A673 (cell line): ENCODE data around the gene MDFIC2. TPM values are rescaled to one million over a fixed set of nuclear protein-coding genes. Genes with fewer than 3 reads are reported as not detected.

ENCODE experiments used
- BruUV-seq: library from RNA; stranded (reverse); fragments of 400-500 nt; replicated peaks from 2 replicates; lab custom pipeline; 2021; lab: Mats Ljungman, UMichigan
- CTCF ChIA-PET: fragments of 300-600 bp; sonication (Branson Sonifier 250); formaldehyde crosslinking; loops from one replicate; lab custom pipeline; 2022; ENCODE audit warnings: antibody characterized with exemption; lab: Charles Lee
- POLR2A ChIA-PET: fragments of 300-600 bp; sonication (Branson Sonifier 250); formaldehyde crosslinking; loops from one replicate; lab custom pipeline; 2022; ENCODE audit warnings: antibody characterized with exemption; ENCODE audit not compliant: low non-redundant PET; lab: Charles Lee
- DNase-seq: peaks from one replicate; pipeline ENCODE4 v3.0.0-alpha.2; 2015; ENCODE audit warnings: low spot score
- H3K27ac ChIP-seq: fragments of 200-600 bp; sonication (generic); 2 replicates; pipeline ENCODE4 v1.5.1; 2016; ENCODE audit warnings: mixed run types, low read depth, mild to moderate bottlenecking, mixed read lengths, antibody characterized with exemption, low read length; ENCODE audit not compliant: poor library complexity, severe bottlenecking
- H3K27me3 ChIP-seq: fragments of 200-600 bp; sonication (generic); replicated peaks from 2 replicates; pipeline ENCODE4 v1.6.1; 2017; ENCODE audit warnings: mixed run types, low read depth, mild to moderate bottlenecking, mixed read lengths, antibody characterized with exemption, low read length; ENCODE audit not compliant: insufficient read depth, poor library complexity
- H3K36me3 ChIP-seq: fragments of 200-600 bp; sonication (generic); 2 replicates; pipeline ENCODE4 v1.6.1; 2016; ENCODE audit warnings: mixed run types, mild to moderate bottlenecking, mixed read lengths, antibody characterized with exemption, low read length; ENCODE audit not compliant: insufficient read depth, poor library complexity, severe bottlenecking
- H3K4me1 ChIP-seq: fragments of 200-600 bp; sonication (generic); 2 replicates; pipeline ENCODE4 v1.6.1; 2017; ENCODE audit warnings: mixed run types, mild to moderate bottlenecking, mixed read lengths, antibody characterized with exemption, low read length; ENCODE audit not compliant: insufficient read depth, poor library complexity, severe bottlenecking
- H3K4me3 ChIP-seq: fragments of 200-600 bp; sonication (generic); 2 replicates; pipeline ENCODE4 v1.5.1; 2016; ENCODE audit warnings: low read depth, mixed run types, mild to moderate bottlenecking, mixed read lengths, low read length; ENCODE audit not compliant: poor library complexity, severe bottlenecking
- H3K9me3 ChIP-seq: fragments of 200-600 bp; sonication (generic); 2 replicates; pipeline ENCODE4 v1.6.1; 2016; ENCODE audit warnings: mixed run types, low read depth, mild to moderate bottlenecking, mixed read lengths, antibody characterized with exemption, low read length; ENCODE audit not compliant: poor library complexity, severe bottlenecking
- EZH2 ChIP-seq: fragments of 200-600 bp; sonication (generic); IDR thresholded peaks from 2 replicates; pipeline ENCODE4 v1.6.1; 2017; ENCODE audit warnings: borderline replicate concordance, low read depth, mild to moderate bottlenecking, mixed read lengths, antibody characterized with exemption, low read length; ENCODE audit not compliant: poor library complexity, severe bottlenecking
- intact Hi-C: fragments of 100-400 bp; cut with micrococcal nuclease; formaldehyde crosslinking; loops from one replicate; pipeline ENCODE4 v1.10.0; 2022; ENCODE audit not compliant: unreplicated experiment
- total RNA-seq: library from RNA; stranded (reverse); gene quantifications from 2 replicates; pipeline ENCODE4 v1.2.3, GENCODE V29; 2021
- TF ChIP-seq, protein P1 (sequence below): fragments of 300-800, 200-600 bp; sonication (generic); conservative IDR thresholded peaks from 2 replicates; pipeline ENCODE4 v1.5.1; 2017; ENCODE audit warnings: low read depth, mild to moderate bottlenecking, antibody characterized with exemption, low read length, moderate library complexity, mixed read lengths

Gene MDFIC2
- total RNA-seq, 1 experiment from 2014 or later = not detected

DNA sequence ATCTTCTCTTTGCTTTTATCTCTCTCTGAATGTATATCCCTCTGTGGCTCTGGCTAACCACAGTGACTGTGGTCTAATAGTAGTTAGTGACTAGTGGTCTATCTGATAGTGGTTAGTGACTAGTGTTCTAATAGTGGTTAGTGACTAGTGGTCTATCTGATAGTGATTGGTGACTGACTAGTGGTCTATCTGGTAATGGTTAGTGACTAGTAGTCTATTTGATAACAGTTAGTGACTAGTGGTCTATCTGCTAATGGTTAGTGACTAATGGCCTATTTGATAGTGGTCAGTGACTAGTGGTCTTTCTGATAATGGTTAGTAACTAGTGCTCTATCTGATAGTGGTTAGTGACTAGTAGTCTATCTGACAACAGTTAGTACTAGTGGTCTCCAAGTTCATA lies 110.5 kb downstream of the MDFIC2 start:
- CTCF ChIA-PET = no interaction called here

DNA sequence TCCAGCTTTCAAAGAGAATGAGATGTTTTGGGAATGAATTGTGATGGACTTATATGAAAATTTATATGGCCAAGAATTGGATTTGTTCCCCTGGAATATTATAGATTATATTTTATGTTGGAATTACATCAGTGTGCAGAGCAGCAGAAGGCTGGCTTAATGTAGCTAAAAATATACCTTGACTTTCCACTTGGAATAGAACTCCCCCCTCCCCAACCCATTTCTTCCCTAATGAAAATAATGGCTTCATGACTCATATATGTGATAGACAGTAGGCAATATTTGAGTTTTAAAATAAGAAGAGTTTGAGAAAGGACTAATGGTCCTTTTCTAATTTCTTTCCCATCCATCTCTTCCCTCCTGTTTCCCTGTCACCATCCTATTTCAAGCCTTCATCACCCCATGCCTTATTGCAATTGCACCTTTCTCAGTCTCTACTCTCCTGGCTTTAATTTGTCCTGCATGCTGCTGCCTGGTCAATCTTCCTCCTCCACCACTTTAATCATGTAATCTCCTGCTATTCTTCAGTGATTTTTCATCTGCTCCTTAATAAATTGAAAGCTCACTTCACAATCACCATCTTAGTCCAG lies 122.5 kb downstream of the MDFIC2 start:
- DNase-seq = no peak
- Histone ChIP-seq H3K9me3 (no peaks in the 10 kb centered on the region), H3K4me3 (no peak overlapping the region), H3K36me3 (no peaks in the 10 kb centered on the region), H3K27me3 (no peaks in the 10 kb centered on the region), H3K27ac (no peak overlapping the region), H3K4me1 (no peaks in the 10 kb centered on the region)
- ChIA-PET POLR2A (no interaction called here), CTCF (no interaction called here)
- intact Hi-C loops = no loop called here
- no TSS peak for BruUV-seq
- no peak for TF ChIP-seq EZH2
- TF ChIP-seq, protein P1, sequence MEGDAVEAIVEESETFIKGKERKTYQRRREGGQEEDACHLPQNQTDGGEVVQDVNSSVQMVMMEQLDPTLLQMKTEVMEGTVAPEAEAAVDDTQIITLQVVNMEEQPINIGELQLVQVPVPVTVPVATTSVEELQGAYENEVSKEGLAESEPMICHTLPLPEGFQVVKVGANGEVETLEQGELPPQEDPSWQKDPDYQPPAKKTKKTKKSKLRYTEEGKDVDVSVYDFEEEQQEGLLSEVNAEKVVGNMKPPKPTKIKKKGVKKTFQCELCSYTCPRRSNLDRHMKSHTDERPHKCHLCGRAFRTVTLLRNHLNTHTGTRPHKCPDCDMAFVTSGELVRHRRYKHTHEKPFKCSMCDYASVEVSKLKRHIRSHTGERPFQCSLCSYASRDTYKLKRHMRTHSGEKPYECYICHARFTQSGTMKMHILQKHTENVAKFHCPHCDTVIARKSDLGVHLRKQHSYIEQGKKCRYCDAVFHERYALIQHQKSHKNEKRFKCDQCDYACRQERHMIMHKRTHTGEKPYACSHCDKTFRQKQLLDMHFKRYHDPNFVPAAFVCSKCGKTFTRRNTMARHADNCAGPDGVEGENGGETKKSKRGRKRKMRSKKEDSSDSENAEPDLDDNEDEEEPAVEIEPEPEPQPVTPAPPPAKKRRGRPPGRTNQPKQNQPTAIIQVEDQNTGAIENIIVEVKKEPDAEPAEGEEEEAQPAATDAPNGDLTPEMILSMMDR = no peak

More for the DNA sequence above, 110.5 kb downstream of the MDFIC2 start:
- TF ChIP-seq, protein P1 = no peak
- TF ChIP-seq EZH2 = no peak
- Histone ChIP-seq H3K36me3 (no peaks in the 10 kb centered on the region), H3K9me3 (no peaks in the 10 kb centered on the region), H3K4me3 (no peak overlapping the region), H3K27me3 (no peaks in the 10 kb centered on the region), H3K4me1 (no peaks in the 10 kb centered on the region), H3K27ac (no peak overlapping the region)
- DNase-seq = no peak
- BruUV-seq = no TSS peak
- POLR2A ChIA-PET = no interaction called here
- intact Hi-C loops = no loop called here

DNA sequence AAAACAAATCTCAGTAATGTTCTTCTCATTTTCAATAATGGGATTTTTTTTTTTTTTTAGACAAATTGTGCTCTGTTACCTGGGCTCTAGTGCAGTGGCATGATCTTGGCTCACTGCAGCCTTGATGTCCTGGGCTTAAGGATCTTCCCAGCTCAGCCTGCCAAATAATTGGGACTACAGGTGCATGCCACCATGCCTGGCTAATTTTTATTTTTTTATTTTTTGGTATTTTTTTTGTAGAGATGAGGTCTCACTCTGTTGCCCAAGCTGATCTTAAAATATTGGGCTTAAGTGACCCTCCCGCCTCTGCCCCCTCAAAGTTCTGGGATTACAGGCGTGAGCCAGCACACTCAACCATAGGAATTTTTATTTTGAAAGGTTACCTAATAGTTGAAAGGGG lies 126.2 kb downstream of the MDFIC2 start:
- ChIA-PET CTCF (no interaction called here), POLR2A (no interaction called here)
- Histone ChIP-seq H3K4me1 (no peaks in the 10 kb centered on the region), H3K27me3 (peaks cover 8% of the 10 kb centered on the region), H3K9me3 (no peaks in the 10 kb centered on the region), H3K27ac (no peak overlapping the region), H3K4me3 (no peak overlapping the region), H3K36me3 (no peaks in the 10 kb centered on the region)
- no peak for TF ChIP-seq EZH2
- TF ChIP-seq, protein P1 = no peak
- BruUV-seq = no TSS peak
- DNase-seq = no peak
- intact Hi-C loops = no loop called here
